ENCODE results near the gene USP17L21. TPM values are rescaled to one million over a fixed set of nuclear protein-coding genes. Genes with fewer than 3 reads are reported as not detected.
"Not testable (repeated sequence)": the region's sequence is repeated elsewhere in the genome, so short reads cannot be mapped to it uniquely, and the experiment has no call there.

The USP17L21 gene, protein sequence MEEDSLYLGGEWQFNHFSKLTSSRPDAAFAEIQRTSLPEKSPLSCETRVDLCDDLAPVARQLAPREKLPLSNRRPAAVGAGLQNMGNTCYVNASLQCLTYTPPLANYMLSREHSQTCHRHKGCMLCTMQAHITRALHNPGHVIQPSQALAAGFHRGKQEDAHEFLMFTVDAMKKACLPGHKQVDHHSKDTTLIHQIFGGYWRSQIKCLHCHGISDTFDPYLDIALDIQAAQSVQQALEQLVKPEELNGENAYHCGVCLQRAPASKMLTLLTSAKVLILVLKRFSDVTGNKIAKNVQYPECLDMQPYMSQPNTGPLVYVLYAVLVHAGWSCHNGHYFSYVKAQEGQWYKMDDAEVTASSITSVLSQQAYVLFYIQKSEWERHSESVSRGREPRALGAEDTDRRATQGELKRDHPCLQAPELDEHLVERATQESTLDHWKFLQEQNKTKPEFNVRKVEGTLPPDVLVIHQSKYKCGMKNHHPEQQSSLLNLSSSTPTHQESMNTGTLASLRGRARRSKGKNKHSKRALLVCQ
- not detected for total RNA-seq

DNA sequence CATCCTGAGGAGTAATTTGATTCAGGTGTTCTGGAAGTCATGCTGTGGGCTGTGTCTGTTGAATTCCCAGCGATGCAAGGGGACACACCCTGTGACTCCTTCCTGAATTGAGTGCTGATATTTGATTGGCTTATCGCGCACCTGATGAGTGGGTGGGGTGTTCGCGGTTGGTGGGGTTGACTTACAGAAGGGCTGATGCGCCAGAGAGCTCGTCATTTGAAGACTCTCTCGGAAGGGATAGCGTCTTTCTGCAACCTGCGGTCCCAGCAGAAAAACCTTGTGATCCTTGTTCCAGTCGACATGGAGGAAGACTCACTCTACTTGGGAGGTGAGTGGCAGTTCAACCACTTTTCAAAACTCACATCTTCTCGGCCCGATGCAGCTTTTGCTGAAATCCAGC, at the start of gene USP17L21:
Gene USP17L21 (plus strand): TSS at position 301 of the 400 bp plus-strand sequence. CDS start 0 bp downstream, at position 301.
- DNase-seq (ENCODE audit: low spot score); ATAC-seq: not testable (repeated sequence)

DNA sequence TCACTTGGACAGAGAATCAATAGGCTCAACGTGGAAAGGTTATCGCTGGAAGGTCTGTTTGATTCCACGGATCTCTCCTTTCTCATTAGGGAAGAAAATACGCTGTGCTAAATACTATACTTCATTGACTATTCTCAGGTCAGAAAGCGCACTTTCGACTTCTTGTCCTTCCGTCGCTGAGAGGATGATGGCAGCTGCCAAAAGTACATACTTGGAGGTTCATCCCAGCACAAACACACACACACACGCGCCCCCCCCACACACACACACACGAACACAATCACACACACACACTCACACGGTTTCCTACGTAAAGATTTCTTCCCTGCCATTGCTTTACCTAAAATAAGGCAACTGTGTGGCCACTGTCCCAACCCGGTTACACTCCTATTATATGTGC, 48.0 kb upstream of the USP17L21 start:
- peak; percentile 6 for DNase-seq (ENCODE audit: low spot score)
- ATAC-seq = not testable (repeated sequence)

DNA sequence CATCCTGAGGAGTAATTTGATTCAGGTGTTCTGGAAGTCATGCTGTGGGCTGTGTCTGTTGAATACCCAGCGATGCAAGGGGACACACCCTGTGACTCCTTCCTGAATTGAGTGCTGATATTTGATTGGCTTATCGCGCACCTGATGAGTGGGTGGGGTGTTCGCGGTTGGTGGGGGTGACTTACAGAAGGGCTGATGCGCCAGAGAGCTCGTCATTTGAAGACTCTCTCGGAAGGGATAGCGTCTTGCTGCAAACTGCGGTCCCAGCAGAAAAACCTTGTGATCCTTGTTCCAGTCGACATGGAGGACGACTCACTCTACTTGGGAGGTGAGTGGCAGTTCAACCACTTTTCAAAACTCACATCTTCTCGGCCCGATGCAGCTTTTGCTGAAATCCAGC, 47.6 kb upstream of the USP17L21 start, which contains the start of gene USP17L11:
Gene USP17L11 (plus strand): TSS at position 301 of the 400 bp plus-strand sequence. CDS start 0 bp downstream, at position 301.
- ATAC-seq; DNase-seq (ENCODE audit: low spot score): not testable (repeated sequence)

DNA sequence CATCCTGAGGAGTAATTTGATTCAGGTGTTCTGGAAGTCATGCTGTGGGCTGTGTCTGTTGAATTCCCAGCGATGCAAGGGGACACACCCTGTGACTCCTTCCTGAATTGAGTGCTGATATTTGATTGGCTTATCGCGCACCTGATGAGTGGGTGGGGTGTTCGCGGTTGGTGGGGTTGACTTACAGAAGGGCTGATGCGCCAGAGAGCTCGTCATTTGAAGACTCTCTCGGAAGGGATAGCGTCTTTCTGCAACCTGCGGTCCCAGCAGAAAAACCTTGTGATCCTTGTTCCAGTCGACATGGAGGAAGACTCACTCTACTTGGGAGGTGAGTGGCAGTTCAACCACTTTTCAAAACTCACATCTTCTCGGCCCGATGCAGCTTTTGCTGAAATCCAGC, 42.8 kb upstream of the USP17L21 start, which contains the start of gene USP17L12:
Gene USP17L12 (plus strand): TSS at position 301 of the 400 bp plus-strand sequence. CDS start 0 bp downstream, at position 301.
- DNase-seq (ENCODE audit: low spot score); ATAC-seq: not testable (repeated sequence)

DNA sequence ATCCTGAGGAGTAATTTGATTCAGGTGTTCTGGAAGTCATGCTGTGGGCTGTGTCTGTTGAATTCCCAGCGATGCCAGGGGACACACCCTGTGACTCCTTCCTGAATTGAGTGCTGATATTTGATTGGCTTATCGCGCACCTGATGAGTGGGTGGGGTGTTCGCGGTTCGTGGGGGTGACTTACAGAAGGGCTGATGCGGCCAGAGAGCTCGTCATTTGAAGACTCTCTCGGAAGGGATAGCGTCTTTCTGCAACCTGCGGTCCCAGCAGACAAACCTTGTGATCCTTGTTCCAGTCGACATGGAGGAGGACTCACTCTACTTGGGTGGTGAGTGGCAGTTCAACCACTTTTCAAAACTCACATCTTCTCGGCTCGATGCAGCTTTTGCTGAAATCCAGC, 38.1 kb upstream of the USP17L21 start, which contains the start of gene USP17L13:
Gene USP17L13 (plus strand): TSS at position 301 of the 400 bp plus-strand sequence. CDS start 0 bp downstream, at position 301.
- ATAC-seq; DNase-seq (ENCODE audit: low spot score): not testable (repeated sequence)

DNA sequence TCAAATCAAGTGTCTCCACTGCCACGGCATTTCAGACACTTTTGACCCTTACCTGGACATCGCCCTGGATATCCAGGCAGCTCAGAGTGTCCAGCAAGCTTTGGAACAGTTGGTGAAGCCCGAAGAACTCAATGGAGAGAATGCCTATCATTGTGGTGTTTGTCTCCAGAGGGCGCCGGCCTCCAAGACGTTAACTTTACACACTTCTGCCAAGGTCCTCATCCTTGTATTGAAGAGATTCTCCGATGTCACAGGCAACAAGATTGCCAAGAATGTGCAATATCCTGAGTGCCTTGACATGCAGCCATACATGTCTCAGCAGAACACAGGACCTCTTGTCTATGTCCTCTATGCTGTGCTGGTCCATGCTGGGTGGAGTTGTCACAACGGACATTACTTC, 32.4 kb upstream of the USP17L21 start:
- ATAC-seq; DNase-seq (ENCODE audit: low spot score): not testable (repeated sequence)

DNA sequence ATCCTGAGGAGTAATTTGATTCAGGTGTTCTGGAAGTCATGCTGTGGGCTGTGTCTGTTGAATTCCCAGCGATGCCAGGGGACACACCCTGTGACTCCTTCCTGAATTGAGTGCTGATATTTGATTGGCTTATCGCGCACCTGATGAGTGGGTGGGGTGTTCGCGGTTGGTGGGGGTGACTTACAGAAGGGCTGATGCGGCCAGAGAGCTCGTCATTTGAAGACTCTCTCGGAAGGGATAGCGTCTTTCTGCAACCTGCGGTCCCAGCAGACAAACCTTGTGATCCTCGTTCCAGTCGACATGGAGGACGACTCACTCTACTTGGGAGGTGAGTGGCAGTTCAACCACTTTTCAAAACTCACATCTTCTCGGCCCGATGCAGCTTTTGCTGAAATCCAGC, 28.6 kb upstream of the USP17L21 start, which contains the start of gene USP17L15:
Gene USP17L15 (plus strand): TSS at position 301 of the 400 bp plus-strand sequence. CDS start 0 bp downstream, at position 301.
- ATAC-seq; DNase-seq (ENCODE audit: low spot score): not testable (repeated sequence)

DNA sequence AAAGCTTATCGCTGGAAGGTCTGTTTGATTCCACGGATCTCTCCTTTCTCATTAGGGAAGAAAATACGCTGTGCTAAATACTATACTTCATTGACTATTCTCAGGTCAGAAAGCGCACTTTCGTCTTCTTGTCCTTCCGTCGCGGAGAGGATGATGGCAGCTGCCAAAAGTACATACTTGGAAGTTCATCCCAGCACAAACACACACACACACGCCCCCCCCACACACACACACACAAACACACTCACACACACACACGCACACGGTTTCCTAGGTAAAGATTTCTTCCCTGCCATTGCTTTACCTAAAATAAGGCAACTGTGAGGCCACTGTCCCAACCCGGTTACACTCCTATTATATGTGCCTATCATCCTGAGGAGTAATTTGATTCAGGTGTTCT, 24.2 kb upstream of the USP17L21 start:
- DNase-seq (ENCODE audit: low spot score); ATAC-seq: not testable (repeated sequence)

DNA sequence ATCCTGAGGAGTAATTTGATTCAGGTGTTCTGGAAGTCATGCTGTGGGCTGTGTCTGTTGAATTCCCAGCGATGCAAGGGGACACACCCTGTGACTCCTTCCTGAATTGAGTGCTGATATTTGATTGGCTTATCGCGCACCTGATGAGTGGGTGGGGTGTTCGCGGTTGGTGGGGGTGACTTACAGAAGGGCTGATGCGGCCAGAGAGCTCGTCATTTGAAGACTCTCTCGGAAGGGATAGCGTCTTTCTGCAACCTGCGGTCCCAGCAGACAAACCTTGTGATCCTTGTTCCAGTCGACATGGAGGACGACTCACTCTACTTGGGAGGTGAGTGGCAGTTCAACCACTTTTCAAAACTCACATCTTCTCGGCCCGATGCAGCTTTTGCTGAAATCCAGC, 19.1 kb upstream of the USP17L21 start, which contains the start of gene USP17L17:
Gene USP17L17 (plus strand): TSS at position 301 of the 400 bp plus-strand sequence. CDS start 0 bp downstream, at position 301.
- ATAC-seq; DNase-seq (ENCODE audit: low spot score): not testable (repeated sequence)

DNA sequence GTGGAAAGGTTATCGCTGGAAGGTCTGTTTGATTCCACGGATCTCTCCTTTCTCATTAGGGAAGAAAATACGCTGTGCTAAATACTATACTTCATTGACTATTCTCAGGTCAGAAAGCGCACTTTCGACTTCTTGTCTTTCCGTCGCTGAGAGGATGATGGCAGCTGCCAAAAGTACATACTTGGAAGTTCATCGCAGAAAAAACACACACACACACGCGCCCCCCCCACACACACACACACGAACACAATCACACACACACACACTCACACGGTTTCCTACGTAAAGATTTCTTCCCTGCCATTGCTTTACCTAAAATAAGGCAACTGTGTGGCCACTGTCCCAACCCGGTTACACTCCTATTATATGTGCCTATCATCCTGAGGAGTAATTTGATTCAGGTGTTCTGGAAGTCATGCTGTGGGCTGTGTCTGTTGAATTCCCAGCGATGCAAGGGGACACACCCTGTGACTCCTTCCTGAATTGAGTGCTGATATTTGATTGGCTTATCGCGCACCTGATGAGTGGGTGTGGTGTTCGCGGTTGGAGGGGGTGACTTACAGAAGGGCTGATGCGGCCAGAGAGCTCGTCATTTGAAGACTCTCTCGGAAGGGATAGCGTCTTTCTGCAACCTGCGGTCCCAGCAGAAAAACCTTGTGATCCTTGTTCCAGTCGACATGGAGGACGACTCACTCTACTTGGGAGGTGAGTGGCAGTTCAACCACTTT, 14.6 kb upstream of the USP17L21 start, which contains the start of gene USP17L18:
Gene USP17L18 (plus strand): TSS at position 678 of the 728 bp plus-strand sequence. CDS start 0 bp downstream, at position 678.
- DNase-seq (ENCODE audit: low spot score) = peak; percentile 47
- ATAC-seq = not testable (repeated sequence)

DNA sequence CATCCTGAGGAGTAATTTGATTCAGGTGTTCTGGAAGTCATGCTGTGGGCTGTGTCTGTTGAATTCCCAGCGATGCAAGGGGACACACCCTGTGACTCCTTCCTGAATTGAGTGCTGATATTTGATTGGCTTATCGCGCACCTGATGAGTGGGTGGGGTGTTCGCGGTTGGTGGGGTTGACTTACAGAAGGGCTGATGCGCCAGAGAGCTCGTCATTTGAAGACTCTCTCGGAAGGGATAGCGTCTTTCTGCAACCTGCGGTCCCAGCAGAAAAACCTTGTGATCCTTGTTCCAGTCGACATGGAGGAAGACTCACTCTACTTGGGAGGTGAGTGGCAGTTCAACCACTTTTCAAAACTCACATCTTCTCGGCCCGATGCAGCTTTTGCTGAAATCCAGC, 9.6 kb upstream of the USP17L21 start, which contains the start of gene USP17L19:
Gene USP17L19 (plus strand): TSS at position 301 of the 400 bp plus-strand sequence. CDS start 0 bp downstream, at position 301.
- DNase-seq (ENCODE audit: low spot score) = not testable (repeated sequence)

DNA sequence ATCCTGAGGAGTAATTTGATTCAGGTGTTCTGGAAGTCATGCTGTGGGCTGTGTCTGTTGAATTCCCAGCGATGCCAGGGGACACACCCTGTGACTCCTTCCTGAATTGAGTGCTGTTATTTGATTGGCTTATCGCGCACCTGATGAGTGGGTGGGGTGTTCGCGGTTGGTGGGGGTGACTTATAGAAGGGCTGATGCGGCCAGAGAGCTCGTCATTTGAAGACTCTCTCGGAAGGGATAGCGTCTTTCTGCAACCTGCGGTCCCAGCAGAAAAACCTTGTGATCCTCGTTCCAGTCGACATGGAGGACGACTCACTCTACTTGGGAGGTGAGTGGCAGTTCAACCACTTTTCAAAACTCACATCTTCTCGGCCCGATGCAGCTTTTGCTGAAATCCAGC, 4.8 kb upstream of the USP17L21 start, which contains the start of gene USP17L20:
Gene USP17L20 (plus strand): TSS at position 301 of the 400 bp plus-strand sequence. CDS start 0 bp downstream, at position 301.
- ATAC-seq; DNase-seq (ENCODE audit: low spot score): not testable (repeated sequence)

More for the DNA sequence above, 9.6 kb upstream of the USP17L21 start, which contains the start of gene USP17L19:
- ATAC-seq = not testable (repeated sequence)

DNA sequence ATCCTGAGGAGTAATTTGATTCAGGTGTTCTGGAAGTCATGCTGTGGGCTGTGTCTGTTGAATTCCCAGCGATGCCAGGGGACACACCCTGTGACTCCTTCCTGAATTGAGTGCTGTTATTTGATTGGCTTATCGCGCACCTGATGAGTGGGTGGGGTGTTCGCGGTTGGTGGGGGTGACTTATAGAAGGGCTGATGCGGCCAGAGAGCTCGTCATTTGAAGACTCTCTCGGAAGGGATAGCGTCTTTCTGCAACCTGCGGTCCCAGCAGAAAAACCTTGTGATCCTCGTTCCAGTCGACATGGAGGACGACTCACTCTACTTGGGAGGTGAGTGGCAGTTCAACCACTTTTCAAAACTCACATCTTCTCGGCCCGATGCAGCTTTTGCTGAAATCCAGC, 4.6 kb downstream of the USP17L21 start, which contains the start of gene USP17L22:
Gene USP17L22 (plus strand): TSS at position 301 of the 400 bp plus-strand sequence. CDS start 0 bp downstream, at position 301.
- ATAC-seq; DNase-seq (ENCODE audit: low spot score): not testable (repeated sequence)

DNA sequence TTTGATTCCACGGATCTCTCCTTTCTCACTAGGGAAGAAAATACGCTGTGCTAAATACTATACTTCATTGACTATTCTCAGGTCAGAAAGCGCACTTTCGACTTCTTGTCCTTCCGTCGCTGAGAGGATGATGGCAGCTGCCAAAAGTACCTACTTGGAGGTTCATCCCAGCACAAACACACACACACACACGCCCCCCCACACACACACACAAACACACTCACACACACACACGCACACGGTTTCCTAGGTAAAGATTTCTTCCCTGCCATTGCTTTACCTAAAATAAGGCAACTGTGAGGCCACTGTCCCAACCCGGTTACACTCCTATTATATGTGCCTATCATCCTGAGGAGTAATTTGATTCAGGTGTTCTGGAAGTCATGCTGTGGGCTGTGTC, 9.0 kb downstream of the USP17L21 start:
- DNase-seq (ENCODE audit: low spot score) = peak; percentile 71
- not testable (repeated sequence) for ATAC-seq

Other genes with a start within 250 kb of the USP17L21 start
- not detected for gene FAM90A26, start 92.5 kb upstream of the USP17L21 start, total RNA-seq
- gene USP17L10, start 52.2 kb upstream of the USP17L21 start, total RNA-seq = not detected
- gene USP17L11, start 47.5 kb upstream of the USP17L21 start, total RNA-seq = not detected
- gene USP17L12, start 42.7 kb upstream of the USP17L21 start, total RNA-seq = not detected
- gene USP17L13, start 38.0 kb upstream of the USP17L21 start, total RNA-seq = not detected
- not detected for gene USP17L15, start 28.5 kb upstream of the USP17L21 start, total RNA-seq
- not detected for gene USP17L17, start 19.0 kb upstream of the USP17L21 start, total RNA-seq
- not detected for gene USP17L18, start 14.2 kb upstream of the USP17L21 start, total RNA-seq
- not detected for gene USP17L19, start 9.5 kb upstream of the USP17L21 start, total RNA-seq
- not detected for gene USP17L20, start 4.7 kb upstream of the USP17L21 start, total RNA-seq
- not detected for gene USP17L22, start 4.7 kb downstream of the USP17L21 start, total RNA-seq
- not detected for gene USP17L24, start 62.3 kb downstream of the USP17L21 start, total RNA-seq
- not detected for gene USP17L25, start 67.0 kb downstream of the USP17L21 start, total RNA-seq
- gene USP17L26, start 71.8 kb downstream of the USP17L21 start, total RNA-seq = not detected
- not detected for gene USP17L5, start 76.5 kb downstream of the USP17L21 start, total RNA-seq
- gene USP17L27, start 81.3 kb downstream of the USP17L21 start, total RNA-seq = not detected
- gene USP17L28, start 86.0 kb downstream of the USP17L21 start, total RNA-seq = not detected
- gene USP17L29, start 90.8 kb downstream of the USP17L21 start, total RNA-seq = not detected
- not detected for gene USP17L30, start 100.3 kb downstream of the USP17L21 start, total RNA-seq
- not detected for gene DEFB131A, start 181.5 kb downstream of the USP17L21 start, total RNA-seq

All from left lobe of liver (tissue), 2 donors.